Activated effector memory CD4-positive, alpha-beta T cell treated with anti-CD3 and anti-CD28 coated beads, Interleukin-2, amount 50 U/mL, for 16 hours (primary cell): ENCODE measurements around the gene PGPEP1.
"Not testable (repeated sequence)": the region's sequence is repeated elsewhere in the genome, so short reads cannot be mapped to it uniquely, and the experiment has no call there.

Source experiments
- DNase-seq: peaks from one replicate; pipeline ENCODE4 v3.0.0-alpha.2; 2020

PGPEP1 gene

GRCh38 chr19:18396471-18397241 lies 56.3 kb downstream of the PGPEP1 start:
- no peak for DNase-seq

GRCh38 chr19:18397242-18398202 lies 57.1 kb downstream of the PGPEP1 start, which contains the start of gene LRRC25:
LRRC25 (minus strand) TSS chr19:18397622; CDS start chr19:18396963, 659 bp downstream.
- no peak for DNase-seq

- no peak for DNase-seq
Measured at GRCh38 chr19:18399008-18399407, 58.6 kb downstream of the PGPEP1 start.

GRCh38 chr19:18401580-18402112 lies 61.2 kb downstream of the PGPEP1 start:
- no peak for DNase-seq

- DNase-seq = not testable (repeated sequence)
Measured at GRCh38 chr19:18402455-18403248, 62.3 kb downstream of the PGPEP1 start.

- not testable (repeated sequence) for DNase-seq
Measured at GRCh38 chr19:18405754-18406153, 65.4 kb downstream of the PGPEP1 start.

GRCh38 chr19:18406749-18407148 lies 66.4 kb downstream of the PGPEP1 start:
- no peak for DNase-seq

GRCh38 chr19:18408053-18408476 lies 67.7 kb downstream of the PGPEP1 start:
- DNase-seq = no peak

- no peak for DNase-seq
Measured at GRCh38 chr19:18412610-18413239, 72.3 kb downstream of the PGPEP1 start.

GRCh38 chr19:18414504-18415177 lies 74.2 kb downstream of the PGPEP1 start:
- no peak for DNase-seq

GRCh38 chr19:18415178-18415867 lies 74.9 kb downstream of the PGPEP1 start:
- DNase-seq = no peak

GRCh38 chr19:18416778-18417249 lies 76.4 kb downstream of the PGPEP1 start:
- peak; percentile 86 for DNase-seq

GRCh38 chr19:18417250-18418028 lies 77.0 kb downstream of the PGPEP1 start:
- peak; percentile 75 for DNase-seq

- DNase-seq = peak; percentile 75
Measured at GRCh38 chr19:18418029-18418482, 77.7 kb downstream of the PGPEP1 start.

- DNase-seq = peak; percentile 79
Measured at GRCh38 chr19:18418483-18419194, 78.2 kb downstream of the PGPEP1 start.

GRCh38 chr19:18419195-18419698 lies 78.8 kb downstream of the PGPEP1 start, which contains the start of gene SSBP4:
SSBP4 (plus strand) TSS chr19:18419398; CDS start chr19:18419649, 251 bp downstream.
- DNase-seq = peak; percentile 89
